ENCODE results near the gene MVB12B. TPM values are rescaled to one million over a fixed set of nuclear protein-coding genes. Genes with fewer than 3 reads are reported as not detected.

The MVB12B gene
- polyA plus RNA-seq, 1 experiment, result 4.4 TPM

DNA sequence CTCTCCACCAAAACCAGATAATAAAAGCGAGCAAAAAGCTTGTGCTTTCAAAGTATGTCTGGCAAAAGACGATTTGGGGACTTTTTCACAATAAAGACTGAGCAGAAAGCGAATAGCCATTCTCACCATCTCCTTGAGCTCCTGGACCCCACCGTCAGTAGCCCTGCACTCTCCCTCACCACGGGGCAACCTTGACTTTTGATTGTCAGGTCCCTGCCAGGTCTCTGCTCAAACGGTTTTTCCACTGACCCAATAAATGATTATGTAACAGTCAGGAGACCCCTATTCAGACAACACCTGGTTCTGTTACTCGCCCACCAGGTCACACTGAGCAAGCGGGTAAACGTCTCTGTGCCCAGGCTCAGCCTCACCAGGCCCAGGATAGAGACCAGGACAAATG is 131.3 kb downstream of the MVB12B start:
- Histone ChIP-seq H3K9me3 (ENCODE audit: control insufficient read depth, insufficient read depth, low read length) (no peaks in the 10 kb centered on the region; the same call in 1 of the 2 replicates), H3K27ac (ENCODE audit: low read depth, low read length) (no peak overlapping the region), H3K27me3 (ENCODE audit: control insufficient read depth, insufficient read depth, low read length) (no peaks in the 10 kb centered on the region), H3K4me3 (ENCODE audit: low read depth, low read length) (no peak overlapping the region)
- ChIA-PET POLR2A (no interaction called here), CTCF (no interaction called here)
- TF ChIP-seq, protein P1, sequence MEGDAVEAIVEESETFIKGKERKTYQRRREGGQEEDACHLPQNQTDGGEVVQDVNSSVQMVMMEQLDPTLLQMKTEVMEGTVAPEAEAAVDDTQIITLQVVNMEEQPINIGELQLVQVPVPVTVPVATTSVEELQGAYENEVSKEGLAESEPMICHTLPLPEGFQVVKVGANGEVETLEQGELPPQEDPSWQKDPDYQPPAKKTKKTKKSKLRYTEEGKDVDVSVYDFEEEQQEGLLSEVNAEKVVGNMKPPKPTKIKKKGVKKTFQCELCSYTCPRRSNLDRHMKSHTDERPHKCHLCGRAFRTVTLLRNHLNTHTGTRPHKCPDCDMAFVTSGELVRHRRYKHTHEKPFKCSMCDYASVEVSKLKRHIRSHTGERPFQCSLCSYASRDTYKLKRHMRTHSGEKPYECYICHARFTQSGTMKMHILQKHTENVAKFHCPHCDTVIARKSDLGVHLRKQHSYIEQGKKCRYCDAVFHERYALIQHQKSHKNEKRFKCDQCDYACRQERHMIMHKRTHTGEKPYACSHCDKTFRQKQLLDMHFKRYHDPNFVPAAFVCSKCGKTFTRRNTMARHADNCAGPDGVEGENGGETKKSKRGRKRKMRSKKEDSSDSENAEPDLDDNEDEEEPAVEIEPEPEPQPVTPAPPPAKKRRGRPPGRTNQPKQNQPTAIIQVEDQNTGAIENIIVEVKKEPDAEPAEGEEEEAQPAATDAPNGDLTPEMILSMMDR (IDR thresholded peaks at IDR 0.05; ENCODE audit: low read depth, low read length), result no peak
- DNase-seq (ENCODE audit: low read depth, low spot score), result no peak

DNA sequence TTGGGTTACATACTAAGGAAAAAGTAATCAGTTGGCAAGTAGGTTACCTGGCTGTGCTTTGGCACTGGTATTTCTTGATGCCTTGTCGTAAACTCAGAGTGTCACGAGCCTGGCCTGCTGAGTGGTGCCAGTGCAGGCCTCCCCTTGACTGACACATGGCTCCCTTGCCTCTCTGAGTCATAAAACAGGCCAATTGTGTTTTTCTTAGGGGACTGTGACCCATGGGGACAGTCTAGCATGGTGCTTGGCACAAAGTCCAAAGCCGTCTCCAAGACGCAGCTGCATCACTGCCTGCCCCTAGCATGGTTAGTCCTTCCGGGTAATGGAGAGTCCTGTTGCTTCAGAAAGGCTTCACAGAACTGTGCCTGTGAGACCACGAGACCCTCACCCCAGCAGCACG is 132.5 kb downstream of the MVB12B start:
- DNase-seq (ENCODE audit: low read depth, low spot score), result no peak
- no peak overlapping the region for H3K4me3 ChIP-seq (ENCODE audit: low read depth, low read length)
- TF ChIP-seq, protein P1 (IDR thresholded peaks at IDR 0.05; ENCODE audit: low read depth, low read length), result no peak
- no peaks in the 10 kb centered on the region for H3K27me3 ChIP-seq (ENCODE audit: control insufficient read depth, insufficient read depth, low read length)
- CTCF ChIA-PET, result no interaction called here
- no peak overlapping the region for H3K27ac ChIP-seq (ENCODE audit: low read depth, low read length)
- POLR2A ChIA-PET, result no interaction called here
- no peaks in the 10 kb centered on the region; the same call in 1 of the 2 replicates for H3K9me3 ChIP-seq (ENCODE audit: control insufficient read depth, insufficient read depth, low read length)

DNA sequence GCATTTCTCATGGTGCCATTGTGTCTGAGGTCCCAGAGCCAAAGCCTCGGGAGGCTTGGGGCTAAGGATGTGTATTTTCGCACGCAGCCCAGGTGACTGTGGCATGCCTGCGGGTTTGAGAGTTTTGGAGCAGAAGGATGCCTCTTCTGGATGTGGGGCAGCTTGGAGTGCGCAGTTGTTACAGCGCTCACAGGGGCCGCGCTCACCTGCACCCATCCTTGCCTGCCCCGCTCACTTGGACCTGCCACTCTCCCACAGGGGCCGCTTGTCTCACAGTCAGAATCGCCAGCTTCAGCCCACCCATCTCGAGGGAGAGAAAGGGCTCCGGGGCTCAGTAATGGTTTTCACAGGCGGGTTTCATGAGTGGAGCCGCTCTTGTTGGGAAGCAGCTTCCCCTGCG is 132.9 kb downstream of the MVB12B start:
- H3K27ac ChIP-seq (ENCODE audit: low read depth, low read length), result no peak overlapping the region
- DNase-seq (ENCODE audit: low read depth, low spot score), result no peak
- ChIA-PET POLR2A (no interaction called here), CTCF (no interaction called here)
- no peak overlapping the region for H3K4me3 ChIP-seq (ENCODE audit: low read depth, low read length)
- H3K27me3 ChIP-seq (ENCODE audit: control insufficient read depth, insufficient read depth, low read length), result no peaks in the 10 kb centered on the region
- no peaks in the 10 kb centered on the region; the same call in 1 of the 2 replicates for H3K9me3 ChIP-seq (ENCODE audit: control insufficient read depth, insufficient read depth, low read length)
- TF ChIP-seq, protein P1 (IDR thresholded peaks at IDR 0.05; ENCODE audit: low read depth, low read length), result no peak

DNA sequence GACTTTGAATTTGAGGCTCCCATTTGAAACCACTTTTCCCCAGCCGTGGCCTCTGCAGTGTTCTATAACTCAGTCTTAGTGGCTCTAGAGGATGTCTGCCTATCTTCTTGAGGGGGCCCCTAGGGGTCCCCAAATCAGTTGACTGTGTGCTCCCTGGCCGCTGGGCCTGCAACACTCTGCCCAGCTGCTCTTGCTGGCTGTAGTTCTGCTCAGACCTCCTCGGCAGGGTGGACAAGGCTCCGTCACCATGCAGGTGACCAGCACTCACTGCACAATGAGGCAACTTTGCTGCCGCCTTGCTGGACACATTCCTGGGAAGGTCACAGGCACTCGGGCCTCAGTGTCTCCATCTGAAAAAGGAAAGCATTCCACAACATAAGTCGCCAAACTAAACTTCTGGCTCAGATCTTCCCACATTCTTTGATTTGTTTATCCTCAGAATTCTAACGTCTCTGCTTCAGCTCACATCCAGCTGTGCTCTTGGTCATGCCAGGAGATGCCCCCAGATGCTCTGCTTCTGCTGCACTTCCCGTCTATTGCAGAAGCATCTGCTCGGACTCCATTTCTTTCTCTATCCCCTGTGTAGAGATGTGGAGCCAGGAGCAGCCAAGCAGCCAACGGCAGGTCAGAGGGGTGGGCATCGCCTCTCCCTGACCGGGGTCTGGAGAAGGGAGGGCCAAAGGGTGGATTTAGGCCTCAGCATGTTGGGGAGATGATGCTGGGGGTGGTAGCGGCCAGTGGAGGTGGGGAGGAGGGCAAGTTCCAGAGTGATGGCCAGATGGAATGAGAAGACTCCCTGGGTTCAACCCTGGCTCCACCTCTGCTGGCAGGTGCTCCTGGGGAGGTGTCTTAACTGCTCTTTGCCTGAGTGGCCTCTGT is 133.6 kb downstream of the MVB12B start:
- CTCF ChIA-PET, result no interaction called here
- Histone ChIP-seq H3K27ac (ENCODE audit: low read depth, low read length) (peak overlapping the region; percentile 11), H3K27me3 (ENCODE audit: control insufficient read depth, insufficient read depth, low read length) (no peaks in the 10 kb centered on the region), H3K4me3 (ENCODE audit: low read depth, low read length) (no peak overlapping the region), H3K9me3 (ENCODE audit: control insufficient read depth, insufficient read depth, low read length) (no peaks in the 10 kb centered on the region; the same call in 1 of the 2 replicates)
- peak; percentile 20 for DNase-seq (ENCODE audit: low read depth, low spot score)
- TF ChIP-seq, protein P1 (IDR thresholded peaks at IDR 0.05; ENCODE audit: low read depth, low read length), result no peak
- POLR2A ChIA-PET, result no interaction called here

DNA sequence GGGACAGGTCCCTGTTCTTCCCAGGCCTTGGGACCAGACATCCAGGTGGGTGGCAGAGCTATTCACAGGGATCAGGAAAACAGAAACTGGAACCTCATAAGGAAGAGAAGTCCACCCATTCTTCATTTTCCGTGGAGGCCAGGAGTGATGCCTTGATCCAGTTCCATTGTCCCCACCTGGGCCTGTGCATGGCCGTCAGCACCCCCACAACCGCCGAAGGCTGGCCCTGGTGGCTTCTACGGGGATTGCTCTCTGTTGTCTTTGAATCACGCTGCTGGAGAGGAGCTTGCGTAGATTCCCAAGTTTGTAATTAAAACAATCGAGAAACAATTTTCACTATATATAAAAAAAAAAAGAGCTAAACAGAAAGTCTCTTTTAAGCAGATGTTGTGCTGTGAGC is 134.4 kb downstream of the MVB12B start:
- DNase-seq (ENCODE audit: low read depth, low spot score), result no peak
- TF ChIP-seq, protein P1 (IDR thresholded peaks at IDR 0.05; ENCODE audit: low read depth, low read length), result no peak
- POLR2A ChIA-PET, result no interaction called here

More for the DNA sequence above, 134.4 kb downstream of the MVB12B start:
- no peak overlapping the region for H3K27ac ChIP-seq (ENCODE audit: low read depth, low read length)
- no peaks in the 10 kb centered on the region for H3K27me3 ChIP-seq (ENCODE audit: control insufficient read depth, insufficient read depth, low read length)
- CTCF ChIA-PET, result interaction anchor here (0.6 kb wide), 1 partner anchor 249 kb away, joined by 3 read pairs; no protein-coding TSS in a partner anchor
- H3K4me3 ChIP-seq (ENCODE audit: low read depth, low read length), result no peak overlapping the region
- no peaks in the 10 kb centered on the region; the same call in 1 of the 2 replicates for H3K9me3 ChIP-seq (ENCODE audit: control insufficient read depth, insufficient read depth, low read length)

Measured in AG04450 (cell line).